ENCODE data around the gene METTL16.

METTL16 gene

GRCh38 chr17:2406903-2407790, 104.5 kb downstream of the METTL16 start:
- DNase-seq: no peak

- DNase-seq: no peak
Measured at GRCh38 chr17:2406271-2406902, 105.3 kb downstream of the METTL16 start.

GRCh38 chr17:2405247-2405926, 106.3 kb downstream of the METTL16 start:
- DNase-seq: no peak

GRCh38 chr17:2403044-2403443, 108.6 kb downstream of the METTL16 start:
- no peak for DNase-seq

GRCh38 chr17:2402544-2402943, 109.1 kb downstream of the METTL16 start:
- DNase-seq: no peak

GRCh38 chr17:2401426-2402221, 110.1 kb downstream of the METTL16 start:
- DNase-seq: peak; percentile 84 to 89

- peak; percentile 69 to 71 for DNase-seq
Measured at GRCh38 chr17:2400877-2401425, 110.7 kb downstream of the METTL16 start, which contains the start of gene MNT. MNT (minus strand) TSS chr17:2401060; CDS start chr17:2400712, 348 bp downstream.

- no peak for DNase-seq
Measured at GRCh38 chr17:2400474-2400866, 111.2 kb downstream of the METTL16 start.

- DNase-seq: peak; percentile 56 to 78
Measured at GRCh38 chr17:2399572-2400473, 111.9 kb downstream of the METTL16 start.

GRCh38 chr17:2398655-2399571, 112.8 kb downstream of the METTL16 start:
- peak; percentile 10 to 21 for DNase-seq

GRCh38 chr17:2398182-2398581, 113.5 kb downstream of the METTL16 start:
- DNase-seq: no peak

GRCh38 chr17:2397247-2398171, 114.2 kb downstream of the METTL16 start:
- DNase-seq: no peak

- DNase-seq: peak; percentile 82 to 88
Measured at GRCh38 chr17:2396568-2397246, 115.0 kb downstream of the METTL16 start.

GRCh38 chr17:2396192-2396567, 115.5 kb downstream of the METTL16 start:
- DNase-seq: no peak

GRCh38 chr17:2395258-2396181, 116.2 kb downstream of the METTL16 start:
- no peak for DNase-seq

- no peak for DNase-seq
Measured at GRCh38 chr17:2394775-2395201, 116.9 kb downstream of the METTL16 start.

Measured in Kasumi-1 (cell line).